ENCODE measurements around the gene CHN2.
"Not testable (repeated sequence)": the region's sequence is repeated elsewhere in the genome, so short reads cannot be mapped to it uniquely, and the experiment has no call there.

CHN2 gene

DNA sequence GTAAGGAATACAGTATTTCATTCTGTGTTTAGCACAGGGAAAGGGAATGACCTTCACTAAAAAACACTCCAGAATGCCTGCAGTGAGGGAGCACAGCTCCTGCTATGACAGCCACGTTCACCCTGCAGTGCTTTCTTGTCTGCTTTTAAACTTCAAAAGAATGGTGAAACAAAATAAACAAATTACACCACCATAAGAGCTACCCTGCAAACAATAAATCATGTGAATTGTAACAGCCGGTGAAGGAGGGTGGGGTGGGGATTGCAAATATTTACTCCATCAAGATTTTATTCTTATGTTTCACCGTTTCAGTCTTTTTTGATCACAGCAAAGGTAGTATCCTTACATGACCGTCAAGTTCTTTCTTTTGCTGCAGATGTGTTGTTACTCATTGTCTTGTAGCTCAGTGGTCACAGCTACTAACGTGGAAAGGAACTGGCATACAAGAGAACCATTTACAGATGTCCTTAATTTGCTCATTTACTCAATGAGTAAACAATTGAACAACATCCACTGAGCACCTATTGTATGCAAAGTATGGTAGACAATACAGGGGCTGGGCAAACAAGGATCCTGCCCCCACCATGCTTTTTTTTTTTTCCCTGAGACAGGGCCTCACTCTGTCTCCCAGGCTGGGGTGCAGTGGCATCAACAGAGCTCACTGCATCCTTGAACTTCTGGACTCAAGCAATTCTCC lies 4.1 kb upstream of the CHN2 start:
- no peak for DNase-seq

- DNase-seq = no peak
These were observed 2.3 kb upstream of the CHN2 start for GRCh38 chr7:29192323-29192722.

GRCh38 chr7:29192811-29193210 lies 1.8 kb upstream of the CHN2 start:
- no peak for DNase-seq

DNA sequence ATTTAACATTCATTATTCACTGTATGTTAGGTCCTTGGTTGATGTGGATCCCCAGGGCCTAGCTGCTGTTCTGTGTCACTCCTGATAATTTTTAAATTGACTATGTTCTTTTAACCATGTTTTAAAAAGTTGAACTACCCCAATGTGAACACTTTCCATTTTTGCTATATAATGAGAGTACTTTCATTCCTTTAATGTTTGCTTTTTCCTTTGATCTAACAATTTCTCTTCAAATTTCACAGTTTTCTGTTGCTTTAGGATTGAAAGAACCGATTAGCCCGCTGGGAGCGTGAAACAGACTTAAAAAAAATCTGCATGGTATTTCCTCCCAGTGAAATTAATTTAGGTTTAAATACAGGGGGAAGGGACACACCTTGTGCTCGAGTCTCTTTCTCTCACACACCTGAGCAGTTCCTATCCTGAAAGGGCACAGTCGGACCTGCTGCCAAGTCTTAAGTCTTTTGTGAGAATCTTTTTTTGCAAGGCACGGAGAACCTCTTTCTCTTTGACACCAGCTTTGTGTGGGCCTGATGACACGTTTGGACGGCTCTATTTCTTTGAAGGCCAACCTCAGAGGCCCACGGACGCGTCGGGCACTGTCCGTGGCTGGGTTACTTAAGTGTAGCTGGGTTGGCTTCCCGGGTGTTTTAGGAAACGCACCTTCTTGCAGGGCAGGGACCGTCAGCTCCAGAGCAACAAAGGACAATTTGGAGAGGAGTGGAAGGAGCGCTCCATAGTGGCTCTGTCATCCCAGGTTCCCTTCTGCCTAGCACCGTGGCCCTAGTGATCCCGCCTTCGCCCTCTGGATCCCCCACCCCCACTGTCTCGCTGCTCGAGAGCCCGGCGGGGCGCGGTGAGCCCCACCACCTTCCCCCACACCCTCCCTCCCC lies 1.0 kb upstream of the CHN2 start:
- no peak for DNase-seq

GRCh38 chr7:29194206-29194593 lies 375 bp upstream of the CHN2 start:
- no peak for DNase-seq

DNA sequence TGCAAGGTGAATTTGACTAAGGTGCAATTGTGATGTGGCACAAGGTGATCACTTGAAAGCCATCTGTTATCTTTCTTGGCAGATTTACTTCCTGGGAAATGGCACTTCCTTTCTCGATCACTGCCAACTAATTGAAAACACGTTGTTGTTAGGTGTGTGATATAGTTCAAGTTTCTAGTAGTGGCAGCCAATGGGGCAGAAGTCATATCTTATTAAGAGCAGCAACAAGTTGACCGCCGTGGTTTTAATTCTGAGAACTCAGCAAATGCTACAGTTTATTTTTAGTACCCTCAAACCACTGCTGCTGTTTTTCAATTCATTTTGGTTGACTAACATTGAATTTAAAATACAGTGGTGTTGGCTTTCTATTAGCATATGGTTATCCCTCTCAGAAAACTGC lies 1.6 kb downstream of the CHN2 start:
- peak; percentile 19 to 67 for DNase-seq

- DNase-seq = peak; percentile 12 to 42
These were observed 2.5 kb downstream of the CHN2 start for GRCh38 chr7:29196971-29197595.

GRCh38 chr7:29197916-29198315 lies 3.3 kb downstream of the CHN2 start:
- no peak for DNase-seq

DNA sequence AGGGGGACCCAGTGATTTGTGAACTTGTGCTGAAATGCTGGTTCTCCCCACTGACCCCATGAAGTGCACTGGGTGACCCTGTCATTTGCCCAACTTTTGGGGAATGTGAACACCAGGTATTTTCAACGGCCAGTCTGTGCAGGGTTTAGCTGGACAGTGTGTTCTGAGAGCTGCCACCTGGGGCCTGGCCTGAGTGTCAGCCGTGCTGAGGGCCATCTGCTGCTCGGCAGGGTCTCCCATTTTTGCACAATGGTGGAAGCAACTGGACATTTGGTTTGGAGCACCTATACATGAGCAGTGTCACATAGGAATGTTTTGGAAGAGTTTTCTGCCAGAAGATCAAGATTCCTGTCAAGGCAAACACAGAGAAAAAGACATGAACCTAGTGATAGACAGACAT lies 5.2 kb downstream of the CHN2 start:
- no peak for DNase-seq

DNA sequence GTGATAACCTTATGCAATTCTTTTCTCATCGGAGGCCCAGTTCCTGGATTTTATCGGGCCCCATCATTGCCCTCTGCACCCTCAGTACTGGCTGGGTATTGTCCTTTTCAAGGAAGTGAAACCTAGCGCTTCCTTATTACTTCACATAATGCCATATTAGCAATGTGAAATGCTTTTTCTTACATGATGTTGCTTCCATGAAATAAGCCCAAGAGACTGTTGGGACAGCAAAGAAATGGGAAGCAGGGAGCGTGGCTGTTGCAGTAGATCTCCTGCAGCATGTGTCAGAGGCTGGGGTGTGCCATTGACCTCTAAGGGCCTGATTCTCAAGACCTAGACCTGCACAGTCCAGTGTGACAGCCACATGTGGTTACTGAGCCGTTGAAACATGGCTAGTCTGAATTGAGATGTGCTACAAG lies 8.1 kb downstream of the CHN2 start:
- peak in 1 of 2 donors; percentile 53 for DNase-seq

DNA sequence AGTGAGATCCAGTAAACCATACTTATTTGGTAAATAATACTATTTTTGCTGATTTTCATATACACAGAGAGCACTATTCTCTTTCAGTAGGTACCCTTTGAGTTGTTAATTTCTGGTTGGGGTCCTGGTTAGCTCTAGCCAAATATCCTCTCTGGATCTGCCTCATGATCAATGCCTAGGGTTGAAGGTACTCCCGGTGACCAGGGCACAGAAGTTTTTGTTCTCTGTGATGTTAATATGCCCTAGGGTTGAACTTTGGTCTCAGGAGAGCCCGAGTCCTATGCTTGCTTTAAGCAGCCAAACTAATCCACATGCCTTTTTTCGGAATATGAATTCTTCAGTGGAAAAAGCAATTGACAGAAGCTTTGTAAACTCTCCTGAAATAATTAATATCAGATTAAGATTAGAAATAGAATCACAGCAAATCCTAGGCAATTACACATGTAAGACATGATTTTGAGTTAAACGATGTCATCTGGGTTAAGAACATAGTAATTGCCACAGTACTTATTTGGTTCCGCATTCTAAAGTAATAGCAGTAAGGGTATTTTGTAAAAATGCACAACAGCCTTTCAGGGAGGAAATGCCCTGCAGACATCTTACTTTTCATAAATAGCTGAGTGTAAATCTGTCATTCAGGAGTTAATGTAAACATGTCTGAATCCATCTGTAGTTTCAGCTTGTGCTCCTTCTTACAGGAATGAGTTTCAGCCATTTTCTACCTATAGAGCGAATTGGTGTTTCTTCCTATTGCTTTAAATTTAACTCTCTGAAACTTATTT lies 10.1 kb downstream of the CHN2 start:
- DNase-seq = no peak

- no peak for DNase-seq
These were observed 12.7 kb downstream of the CHN2 start for GRCh38 chr7:29207162-29207801.

DNA sequence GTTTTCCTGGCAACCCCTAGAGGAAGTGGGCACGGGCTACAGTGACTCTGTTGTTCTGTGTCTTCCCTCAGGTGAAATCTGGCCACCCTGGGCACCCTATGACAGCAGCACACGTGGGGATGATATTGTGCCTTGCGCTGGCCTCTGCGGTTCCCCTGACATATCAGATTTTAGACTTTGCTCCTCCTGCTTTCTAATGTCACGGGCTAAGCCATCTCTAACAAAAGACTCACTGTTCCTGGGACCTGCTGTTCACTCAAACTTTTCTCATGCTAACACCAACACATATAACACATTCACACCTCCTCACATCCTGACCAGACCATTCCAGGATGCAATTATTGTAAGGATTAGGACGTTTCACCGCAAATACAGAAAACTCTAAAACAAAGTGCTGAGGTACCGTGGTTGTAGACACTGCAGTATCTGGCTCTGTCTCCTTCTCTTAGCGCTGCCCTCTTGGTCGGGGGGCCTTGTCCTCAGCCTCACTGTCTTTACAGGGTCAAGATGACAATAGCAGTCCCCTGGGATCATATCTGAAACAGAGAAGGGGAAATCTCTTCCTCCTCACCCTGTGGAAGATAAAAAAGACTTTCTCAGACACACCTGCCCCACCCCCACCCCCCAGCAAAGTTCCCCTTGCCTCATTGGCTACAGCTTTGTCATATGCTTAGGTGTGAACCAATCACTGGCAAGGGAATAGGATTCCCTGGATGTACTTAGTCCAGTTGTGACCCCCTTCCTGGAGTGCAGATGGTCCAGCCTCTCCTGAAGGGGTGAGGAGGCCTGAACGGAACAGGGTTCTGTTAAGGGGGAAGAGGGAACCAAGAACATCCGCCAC lies 14.1 kb downstream of the CHN2 start:
- DNase-seq = no peak

- no peak for DNase-seq
These were observed 15.2 kb downstream of the CHN2 start for GRCh38 chr7:29209745-29210144.

DNA sequence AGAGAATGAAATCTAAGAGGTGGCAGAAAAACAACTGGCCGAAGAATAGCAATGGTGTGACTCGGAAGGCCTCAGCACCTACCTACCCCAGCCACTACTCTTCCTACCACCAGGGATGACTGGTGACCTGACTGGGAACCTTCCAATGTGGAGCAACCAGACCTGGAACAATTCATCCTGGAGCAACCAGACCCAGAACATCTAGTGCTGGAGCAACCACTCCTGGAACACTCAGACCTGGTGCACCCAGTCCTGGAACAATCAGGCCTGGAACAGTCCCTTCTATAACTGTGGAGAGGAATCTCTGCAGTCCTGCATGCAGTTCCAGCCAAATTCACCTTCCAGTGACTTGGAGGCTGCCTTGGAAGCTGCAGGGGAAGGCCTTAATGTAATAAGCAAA lies 18.2 kb downstream of the CHN2 start:
- DNase-seq = not testable (repeated sequence)

GRCh38 chr7:29214056-29214455 lies 19.5 kb downstream of the CHN2 start:
- DNase-seq = no peak

- no peak for DNase-seq
These were observed 20.2 kb downstream of the CHN2 start for GRCh38 chr7:29214816-29215215.

DNA sequence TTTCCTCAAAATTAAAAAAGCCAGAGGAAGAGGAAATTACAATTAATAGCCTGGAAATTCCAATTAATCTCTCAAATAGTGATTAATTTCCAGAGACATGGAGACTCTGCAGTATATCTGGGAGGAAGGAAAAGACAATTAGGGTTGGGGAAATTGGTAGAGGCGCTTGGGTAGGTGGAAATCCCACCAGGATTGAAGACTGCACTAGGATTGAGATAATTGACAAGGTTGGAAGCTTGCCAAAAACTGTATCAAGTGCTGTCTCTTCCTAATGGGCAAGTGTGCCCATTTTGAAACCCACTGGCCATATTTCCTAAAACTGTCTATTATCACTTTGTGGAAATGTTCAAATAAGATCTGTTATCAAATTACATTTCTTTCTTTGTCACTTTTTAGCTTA lies 21.6 kb downstream of the CHN2 start:
- no peak for DNase-seq

DNA sequence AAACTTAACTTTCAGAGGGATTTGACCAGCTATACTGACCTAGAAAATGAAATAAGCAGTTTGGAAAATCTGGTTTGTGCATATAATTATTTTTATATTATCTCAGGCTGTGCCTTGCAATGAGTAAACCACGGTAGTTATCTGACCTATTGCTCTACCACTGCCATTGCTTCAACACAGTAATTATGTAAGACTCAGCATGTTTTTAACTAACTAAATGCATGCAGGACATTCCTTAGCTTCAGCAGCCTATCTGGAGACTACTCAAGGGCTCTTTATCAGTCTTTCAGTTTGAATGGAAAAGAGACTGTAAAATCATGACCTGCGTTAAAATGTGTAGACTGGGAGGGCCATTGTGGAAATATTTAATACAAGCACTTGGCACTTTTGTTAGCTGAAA lies 22.5 kb downstream of the CHN2 start:
- no peak for DNase-seq

DNA sequence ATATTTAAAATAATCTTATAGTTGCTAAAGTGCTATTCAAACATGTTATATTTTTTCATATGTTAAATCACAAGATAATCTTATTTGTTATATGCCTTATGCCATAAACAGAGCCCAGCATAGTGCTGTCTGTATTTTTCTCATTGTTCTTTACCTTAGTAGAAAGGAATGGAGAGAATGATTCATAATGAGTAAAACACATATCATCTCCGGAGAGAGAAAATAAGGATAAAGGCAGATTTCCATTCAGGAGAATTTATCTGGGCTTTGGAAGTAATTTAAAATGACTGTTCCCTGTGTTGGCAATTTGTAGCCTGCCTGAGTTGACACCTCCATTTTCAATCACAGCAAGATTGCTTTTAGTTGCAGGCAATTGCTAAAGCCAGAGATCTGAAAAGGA lies 30.2 kb downstream of the CHN2 start:
- no peak for DNase-seq

- no peak for DNase-seq
These were observed 33.9 kb downstream of the CHN2 start for GRCh38 chr7:29228289-29229011.
